IPS-18a (cell line): ENCODE data around the gene MAVS.
"Not testable (repeated sequence)": the region's sequence is repeated elsewhere in the genome, so short reads cannot be mapped to it uniquely, and the experiment has no call there.

Source experiments
- H3K27ac ChIP-seq: one replicate; pipeline ENCODE4 v1.5.1; 2013; ENCODE audit warnings: low read length
- H3K27me3 ChIP-seq: one replicate; pipeline ENCODE4 v1.6.1; 2013; ENCODE audit warnings: mild to moderate bottlenecking, low read length; ENCODE audit not compliant: control insufficient read depth, insufficient read depth
- H3K36me3 ChIP-seq: one replicate; pipeline ENCODE4 v1.6.1; 2013; ENCODE audit warnings: low read depth, low read length; ENCODE audit not compliant: control insufficient read depth
- H3K4me1 ChIP-seq: one replicate; pipeline ENCODE4 v1.6.1; 2013; ENCODE audit warnings: low read depth, low read length; ENCODE audit not compliant: control insufficient read depth
- H3K4me3 ChIP-seq: one replicate; pipeline ENCODE4 v1.5.1; 2013; ENCODE audit warnings: low read length
- H3K9ac ChIP-seq: one replicate; pipeline ENCODE4 v1.6.1; 2013; ENCODE audit warnings: mild to moderate bottlenecking, low read length, moderate library complexity
- H3K9me3 ChIP-seq: one replicate; pipeline ENCODE4 v1.6.1; 2013; ENCODE audit warnings: low read depth, low read length; ENCODE audit not compliant: control insufficient read depth

The MAVS gene

GRCh38 chr20:3836132-3836531, 10.5 kb upstream of the MAVS start:
- no peaks in the 10 kb centered on the region for H3K36me3 ChIP-seq
- H3K9ac ChIP-seq, result no peak overlapping the region
- no peak overlapping the region for H3K27ac ChIP-seq
- no peaks in the 10 kb centered on the region for H3K9me3 ChIP-seq
- H3K4me1 ChIP-seq, result no peaks in the 10 kb centered on the region
- no peak overlapping the region for H3K4me3 ChIP-seq
- H3K27me3 ChIP-seq, result no peaks in the 10 kb centered on the region

GRCh38 chr20:3839328-3839727, 7.3 kb upstream of the MAVS start:
- H3K27ac ChIP-seq, result no peak overlapping the region
- no peak overlapping the region for H3K9ac ChIP-seq
- no peaks in the 10 kb centered on the region for H3K4me1 ChIP-seq

GRCh38 chr20:3840201-3840600, 6.4 kb upstream of the MAVS start:
- not testable (repeated sequence) for H3K4me3 ChIP-seq, H3K9ac ChIP-seq, H3K36me3 ChIP-seq, H3K27me3 ChIP-seq, H3K27ac ChIP-seq, H3K9me3 ChIP-seq, H3K4me1 ChIP-seq

More at GRCh38 chr20:3839328-3839727, 7.3 kb upstream of the MAVS start:
- Histone ChIP-seq H3K27me3 (no peaks in the 10 kb centered on the region), H3K9me3 (no peaks in the 10 kb centered on the region), H3K36me3 (no peaks in the 10 kb centered on the region), H3K4me3 (no peak overlapping the region)

DNA sequence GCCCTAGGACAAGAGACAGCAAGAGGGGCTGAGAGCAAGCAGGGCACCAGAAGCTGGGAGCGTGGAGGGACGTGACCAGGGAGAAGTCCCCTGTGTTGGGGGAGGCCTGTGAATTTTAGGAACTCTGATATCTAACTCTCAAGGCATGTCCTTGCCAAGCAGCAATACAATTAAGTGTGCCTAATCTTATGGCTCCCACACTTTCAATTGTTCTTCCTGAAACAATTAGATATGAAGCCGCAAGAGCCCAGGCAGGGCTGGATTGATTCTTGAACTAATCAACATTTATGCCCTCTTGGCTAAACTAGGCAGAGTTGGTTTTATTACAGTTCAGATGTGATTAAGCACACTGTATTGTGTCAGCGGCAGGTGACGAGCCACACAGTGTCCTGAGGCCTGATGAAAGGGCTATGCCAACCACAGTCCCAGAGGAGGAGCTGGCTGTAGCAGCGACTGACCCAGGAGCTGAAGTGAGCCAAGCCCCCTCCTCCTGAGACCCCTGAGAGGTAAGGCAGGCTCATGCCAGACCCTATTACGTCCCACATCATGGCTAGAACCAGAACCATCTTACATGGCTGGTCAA, 4.2 kb upstream of the MAVS start:
- Histone ChIP-seq H3K27me3 (no peaks in the 10 kb centered on the region), H3K9ac (no peak overlapping the region), H3K36me3 (no peaks in the 10 kb centered on the region), H3K9me3 (no peaks in the 10 kb centered on the region), H3K4me3 (no peak overlapping the region), H3K27ac (no peak overlapping the region), H3K4me1 (peaks cover 2% of the 10 kb centered on the region)

GRCh38 chr20:3843490-3843889, 3.1 kb upstream of the MAVS start:
- H3K27ac ChIP-seq, result no peak overlapping the region
- no peaks in the 10 kb centered on the region for H3K27me3 ChIP-seq
- no peak overlapping the region for H3K4me3 ChIP-seq
- no peak overlapping the region for H3K9ac ChIP-seq
- H3K4me1 ChIP-seq, result peaks cover 3% of the 10 kb centered on the region
- no peaks in the 10 kb centered on the region for H3K9me3 ChIP-seq
- no peaks in the 10 kb centered on the region for H3K36me3 ChIP-seq

- H3K27ac ChIP-seq, H3K9me3 ChIP-seq, H3K36me3 ChIP-seq, H3K4me1 ChIP-seq, H3K9ac ChIP-seq, H3K4me3 ChIP-seq, H3K27me3 ChIP-seq: not testable (repeated sequence)
These were observed 2.5 kb upstream of the MAVS start for GRCh38 chr20:3843990-3844619.

- no peaks in the 10 kb centered on the region for H3K27me3 ChIP-seq
- no peaks in the 10 kb centered on the region for H3K36me3 ChIP-seq
- peaks cover 3% of the 10 kb centered on the region for H3K4me1 ChIP-seq
- H3K4me3 ChIP-seq, result peak overlapping the region; percentile 60
- H3K9ac ChIP-seq, result peak overlapping the region; percentile 75
- H3K9me3 ChIP-seq, result no peaks in the 10 kb centered on the region
- no peak overlapping the region for H3K27ac ChIP-seq
These were observed 275 bp upstream of the MAVS start for GRCh38 chr20:3846378-3846739.

DNA sequence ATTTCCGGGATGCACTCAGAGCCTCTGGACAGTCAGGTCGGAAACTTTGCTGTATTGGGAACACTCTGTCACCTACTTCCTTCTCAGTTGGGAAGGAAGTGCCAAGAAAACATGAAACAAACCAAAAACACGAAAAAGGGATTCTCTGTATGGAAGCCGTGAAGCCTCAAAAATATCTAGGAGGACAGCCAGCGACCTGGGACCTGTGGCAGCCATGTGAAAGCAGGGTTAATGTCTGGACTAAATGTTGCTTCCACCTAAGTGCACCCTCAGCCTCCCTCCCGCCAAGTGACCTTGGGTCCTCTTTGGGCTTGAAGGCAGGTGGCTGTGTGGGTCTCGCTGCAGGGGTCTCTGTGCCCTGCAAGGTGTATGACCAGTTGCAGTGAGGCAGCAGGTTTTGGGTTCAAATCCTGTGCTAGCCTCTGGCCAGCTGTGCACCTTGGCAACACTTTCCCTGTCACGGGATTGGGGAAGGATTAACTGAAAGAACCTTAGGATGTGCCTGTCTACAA, 851 bp downstream of the MAVS start:
- Histone ChIP-seq H3K9me3 (no peaks in the 10 kb centered on the region), H3K4me3 (peak overlapping the region; percentile 60), H3K9ac (peak overlapping the region; percentile 75), H3K27me3 (no peaks in the 10 kb centered on the region), H3K4me1 (peaks cover 3% of the 10 kb centered on the region), H3K27ac (no peak overlapping the region), H3K36me3 (no peaks in the 10 kb centered on the region)

- Histone ChIP-seq H3K9me3 (no peaks in the 10 kb centered on the region), H3K36me3 (no peaks in the 10 kb centered on the region), H3K9ac (no peak overlapping the region), H3K4me3 (no peak overlapping the region), H3K4me1 (peaks cover 3% of the 10 kb centered on the region), H3K27me3 (no peaks in the 10 kb centered on the region), H3K27ac (no peak overlapping the region)
These were observed 1.9 kb downstream of the MAVS start for GRCh38 chr20:3848565-3848964.

- Histone ChIP-seq H3K27me3 (no peaks in the 10 kb centered on the region), H3K9ac (no peak overlapping the region), H3K4me1 (no peaks in the 10 kb centered on the region), H3K27ac (no peak overlapping the region), H3K9me3 (no peaks in the 10 kb centered on the region), H3K36me3 (peaks cover 4% of the 10 kb centered on the region), H3K4me3 (no peak overlapping the region)
These were observed 7.8 kb downstream of the MAVS start for GRCh38 chr20:3854462-3854871.

- no peak overlapping the region for H3K27ac ChIP-seq
- peaks cover 17% of the 10 kb centered on the region for H3K36me3 ChIP-seq
- no peak overlapping the region for H3K4me3 ChIP-seq
These were observed 10.8 kb downstream of the MAVS start for GRCh38 chr20:3857405-3857804.

GRCh38 chr20:3858689-3859088, 12.1 kb downstream of the MAVS start:
- no peak overlapping the region for H3K4me3 ChIP-seq
- H3K27me3 ChIP-seq, result no peaks in the 10 kb centered on the region
- no peak overlapping the region for H3K9ac ChIP-seq
- no peaks in the 10 kb centered on the region for H3K4me1 ChIP-seq
- H3K27ac ChIP-seq, result no peak overlapping the region
- H3K9me3 ChIP-seq, result no peaks in the 10 kb centered on the region
- H3K36me3 ChIP-seq, result peaks cover 29% of the 10 kb centered on the region

More at GRCh38 chr20:3857405-3857804, 10.8 kb downstream of the MAVS start:
- Histone ChIP-seq H3K9me3 (no peaks in the 10 kb centered on the region), H3K9ac (no peak overlapping the region), H3K27me3 (no peaks in the 10 kb centered on the region), H3K4me1 (no peaks in the 10 kb centered on the region)
